Stomach smooth muscle (tissue), 2 donors: ENCODE results near the gene C1orf198.
A peak's percentile ranks its signal among the peaks of the same experiment; 100 is the strongest.

Source experiments
- H3K27ac ChIP-seq: one replicate; pipeline ENCODE4 v1.7.0; 2013; ENCODE audit warnings: mild to moderate bottlenecking, low read length, inconsistent platforms
- H3K27me3 ChIP-seq, 2 donors: one replicate each; pipeline ENCODE4 v1.7.0; 2013; ENCODE audit warnings: low read length in 2 of 2; ENCODE audit not compliant: insufficient read depth in 2 of 2, control insufficient read depth in 1 of 2
- H3K36me3 ChIP-seq, 2 donors: one replicate each; pipeline ENCODE4 v1.7.0; 2013; ENCODE audit warnings: low read length in 2 of 2; ENCODE audit not compliant: control insufficient read depth in 2 of 2, insufficient read depth in 2 of 2
- H3K4me1 ChIP-seq: one replicate; pipeline ENCODE4 v1.7.0; 2013; ENCODE audit warnings: low read length; ENCODE audit not compliant: control insufficient read depth, insufficient read depth
- H3K4me3 ChIP-seq, 2 donors: one replicate each; pipeline ENCODE4 v1.7.0; 2013; ENCODE audit warnings: low read length in 2 of 2
- H3K9ac ChIP-seq, 2 donors: one replicate each; pipeline ENCODE4 v1.7.0; 2013; ENCODE audit warnings: low read length in 2 of 2, mild to moderate bottlenecking in 1 of 2
- H3K9me3 ChIP-seq, 2 donors: one replicate each; pipeline ENCODE4 v1.7.0; 2013; ENCODE audit warnings: low read length in 2 of 2; ENCODE audit not compliant: control insufficient read depth in 2 of 2
- donor health status: healthy.
- donor health status: Pancreatic carcinoma.

The C1orf198 gene

DNA sequence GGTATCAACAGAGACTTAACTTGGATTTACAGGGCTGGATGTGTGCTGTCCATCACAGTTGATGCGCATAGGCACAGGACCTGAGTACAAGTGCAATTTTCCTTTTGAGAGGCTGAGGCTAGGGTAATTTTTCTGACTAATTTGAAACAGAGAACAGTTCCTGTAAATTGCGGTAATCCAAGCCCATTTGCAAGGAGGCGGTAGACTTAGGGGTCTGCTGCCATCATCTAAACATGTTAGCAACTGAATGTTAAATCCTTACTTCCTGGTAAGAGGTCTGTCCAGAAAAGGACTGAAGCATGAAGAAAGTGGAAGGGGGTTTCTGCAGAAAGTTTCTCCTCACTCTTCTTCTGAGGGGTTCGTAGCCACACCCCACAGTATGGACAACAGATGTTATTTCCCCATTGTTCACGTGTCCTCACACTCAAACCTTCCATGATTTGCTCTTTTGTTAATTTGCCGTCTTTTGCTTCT lies 23.7 kb upstream of the C1orf198 start:
- no peaks in the 10 kb centered on the region for H3K36me3 ChIP-seq

DNA sequence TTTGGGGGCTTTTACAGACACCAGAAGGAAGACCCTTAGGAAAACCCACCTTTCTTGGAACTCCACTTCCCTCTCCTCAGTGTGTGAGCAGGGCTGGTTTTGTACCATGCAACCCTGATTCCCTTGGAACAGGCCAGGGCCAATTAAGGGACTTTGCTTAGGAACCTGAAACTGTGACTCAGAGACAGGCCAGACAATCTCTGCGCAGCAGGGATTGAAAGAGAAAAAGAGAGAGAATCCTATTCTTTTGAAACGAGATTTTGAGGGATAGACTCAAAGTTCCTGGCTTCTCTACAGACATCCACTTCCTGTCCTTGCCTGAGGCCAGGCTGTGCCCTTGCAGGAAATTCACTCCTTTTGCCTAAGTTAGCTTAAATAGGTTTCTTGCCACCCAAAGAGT lies 23.1 kb upstream of the C1orf198 start:
- no peaks in the 10 kb centered on the region for H3K36me3 ChIP-seq
- no peaks in the 10 kb centered on the region for H3K4me1 ChIP-seq
- H3K9me3 ChIP-seq = no peaks in the 10 kb centered on the region
- no peak overlapping the region for H3K9ac ChIP-seq
- H3K27me3 ChIP-seq = no peaks in the 10 kb centered on the region
- H3K27ac ChIP-seq = no peak overlapping the region
- H3K4me3 ChIP-seq = no peak overlapping the region

More for the DNA sequence above, 23.7 kb upstream of the C1orf198 start:
- Histone ChIP-seq H3K9me3 (no peaks in the 10 kb centered on the region), H3K9ac (no peak overlapping the region), H3K4me1 (no peaks in the 10 kb centered on the region), H3K27ac (no peak overlapping the region), H3K4me3 (no peak overlapping the region), H3K27me3 (no peaks in the 10 kb centered on the region)

DNA sequence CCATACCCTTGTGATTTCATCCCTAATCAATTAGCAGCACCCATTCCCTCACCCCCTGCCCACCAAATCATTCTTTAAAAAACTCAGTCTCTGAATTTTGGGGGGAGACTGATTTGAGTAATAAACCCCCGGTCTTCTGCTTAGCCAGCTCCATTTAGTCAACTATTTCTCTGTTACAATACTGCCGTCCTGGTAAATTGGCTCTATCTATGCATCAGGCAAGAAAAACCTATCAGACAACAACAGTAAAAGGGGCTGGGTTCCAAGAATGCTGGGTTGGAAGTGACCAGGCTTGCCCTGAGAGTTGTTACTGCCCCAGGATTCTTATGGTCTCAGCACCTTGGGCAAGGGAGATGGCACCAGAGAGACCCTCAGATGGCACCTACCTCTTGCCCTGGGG lies 16.3 kb upstream of the C1orf198 start:
- no peaks in the 10 kb centered on the region for H3K27me3 ChIP-seq
- H3K36me3 ChIP-seq = no peaks in the 10 kb centered on the region
- H3K27ac ChIP-seq = no peak overlapping the region
- peaks cover 0 to 7% of the 10 kb centered on the region in 2 donors for H3K9me3 ChIP-seq
- no peak overlapping the region for H3K9ac ChIP-seq
- H3K4me1 ChIP-seq = peaks cover 4% of the 10 kb centered on the region
- H3K4me3 ChIP-seq = no peak overlapping the region

DNA sequence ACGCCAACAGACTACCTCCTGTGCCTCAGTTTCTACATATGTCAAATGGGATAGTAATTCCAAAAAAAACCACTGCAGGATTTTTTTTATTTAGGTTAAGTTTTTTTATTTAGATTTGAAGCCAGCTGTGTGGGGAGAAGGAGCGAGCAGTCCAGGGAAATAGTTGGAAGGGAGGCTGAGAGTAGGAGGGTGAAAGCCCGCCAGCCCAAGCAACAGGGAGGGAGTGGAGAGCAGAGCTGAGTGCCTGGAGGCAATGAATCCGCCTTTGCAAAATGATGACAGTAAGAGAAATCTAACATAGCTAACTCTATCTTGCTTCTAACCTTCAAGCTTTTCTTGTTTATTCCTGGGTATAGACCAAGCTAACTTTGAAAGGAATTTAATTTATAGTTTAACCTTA lies 15.6 kb upstream of the C1orf198 start:
- Histone ChIP-seq H3K36me3 (no peaks in the 10 kb centered on the region), H3K4me1 (peaks cover 4% of the 10 kb centered on the region), H3K4me3 (no peak overlapping the region), H3K27me3 (no peaks in the 10 kb centered on the region), H3K9ac (no peak overlapping the region), H3K27ac (no peak overlapping the region), H3K9me3 (peaks cover 0 to 7% of the 10 kb centered on the region in 2 donors)

DNA sequence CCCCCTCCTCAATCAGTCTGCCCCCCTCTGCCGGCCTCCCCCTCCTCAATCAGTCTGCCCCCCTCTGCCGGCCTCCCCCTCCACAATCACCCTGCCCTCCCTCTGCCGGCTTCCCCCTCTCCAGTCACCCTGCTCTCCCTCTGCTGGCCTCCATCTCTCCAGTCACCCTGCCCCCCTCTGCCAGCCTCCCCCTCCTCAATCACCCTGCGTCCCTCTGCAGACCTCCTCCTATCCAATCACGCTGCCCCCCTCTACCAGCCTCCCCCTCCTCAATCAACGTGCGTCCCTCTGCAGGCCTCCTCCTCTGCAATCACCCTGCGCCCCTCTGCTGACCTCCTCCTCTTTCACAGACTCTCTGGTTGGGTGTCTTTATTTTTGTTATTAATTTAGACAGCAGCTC lies 11.5 kb upstream of the C1orf198 start:
- Histone ChIP-seq H3K9me3 (peaks cover 0 to 4% of the 10 kb centered on the region in 2 donors), H3K9ac (no peak overlapping the region), H3K36me3 (no peaks in the 10 kb centered on the region), H3K27ac (no peak overlapping the region), H3K4me1 (peaks cover 10% of the 10 kb centered on the region), H3K27me3 (no peaks in the 10 kb centered on the region), H3K4me3 (no peak overlapping the region)

DNA sequence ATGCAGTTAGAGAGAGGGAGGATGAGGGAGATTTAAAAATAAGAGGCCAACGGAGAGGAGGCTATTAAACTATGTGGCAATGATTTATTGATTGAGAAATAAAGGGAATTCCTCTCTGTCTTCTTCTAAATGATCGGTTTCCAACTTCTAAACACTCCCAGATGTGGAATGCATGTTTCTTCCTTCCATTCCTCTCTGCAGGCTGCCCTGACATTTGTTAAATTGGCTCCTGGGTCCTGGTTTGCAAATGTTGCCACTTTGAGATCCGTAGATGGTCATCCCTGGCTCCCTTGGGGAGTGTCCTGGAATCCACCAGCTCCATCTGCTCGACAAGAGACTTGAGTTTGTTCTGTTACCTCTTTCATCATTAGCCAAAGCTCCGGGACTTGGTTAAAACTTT lies 10.3 kb upstream of the C1orf198 start:
- Histone ChIP-seq H3K9me3 (no peaks in the 10 kb centered on the region), H3K36me3 (no peaks in the 10 kb centered on the region), H3K9ac (no peak overlapping the region), H3K27me3 (no peaks in the 10 kb centered on the region), H3K4me1 (peaks cover 6% of the 10 kb centered on the region), H3K27ac (peak overlapping the region; percentile 7), H3K4me3 (peak overlapping the region in 1 of 2 donors; percentile 3)

DNA sequence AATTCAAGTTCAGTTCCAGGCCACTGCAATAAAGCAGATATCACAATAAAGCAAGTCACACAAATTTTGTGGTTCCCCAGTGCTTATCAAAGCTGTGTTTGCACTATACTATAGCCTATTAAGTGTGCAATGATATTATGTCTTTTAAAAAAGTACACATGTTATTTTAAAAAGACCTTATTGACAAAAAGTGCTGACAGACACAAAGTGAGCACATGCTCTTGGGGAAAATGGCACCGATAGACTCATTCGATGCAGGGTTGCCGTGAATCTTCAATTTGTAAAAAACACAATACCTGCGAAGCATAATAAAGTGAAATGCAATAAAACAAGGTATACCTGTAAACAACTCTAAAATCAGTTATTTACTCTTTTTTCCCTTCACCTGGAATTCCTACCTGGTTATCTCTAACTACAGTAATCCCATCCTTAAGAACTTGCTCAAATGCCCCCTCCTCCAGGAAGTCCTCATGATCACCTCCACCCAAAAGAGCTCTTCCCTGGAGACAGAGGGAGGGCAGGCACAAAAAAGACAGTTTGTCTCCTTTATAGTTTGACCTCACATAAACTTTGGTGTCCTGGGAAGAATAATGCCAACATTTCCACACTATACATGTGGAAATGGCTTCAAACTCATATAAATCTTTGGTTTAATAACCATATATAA lies 9.7 kb upstream of the C1orf198 start:
- H3K4me1 ChIP-seq = peaks cover 6% of the 10 kb centered on the region
- H3K9me3 ChIP-seq = no peaks in the 10 kb centered on the region
- no peak overlapping the region for H3K9ac ChIP-seq
- no peaks in the 10 kb centered on the region for H3K27me3 ChIP-seq
- no peak overlapping the region for H3K27ac ChIP-seq
- no peaks in the 10 kb centered on the region for H3K36me3 ChIP-seq
- H3K4me3 ChIP-seq = no peak overlapping the region

DNA sequence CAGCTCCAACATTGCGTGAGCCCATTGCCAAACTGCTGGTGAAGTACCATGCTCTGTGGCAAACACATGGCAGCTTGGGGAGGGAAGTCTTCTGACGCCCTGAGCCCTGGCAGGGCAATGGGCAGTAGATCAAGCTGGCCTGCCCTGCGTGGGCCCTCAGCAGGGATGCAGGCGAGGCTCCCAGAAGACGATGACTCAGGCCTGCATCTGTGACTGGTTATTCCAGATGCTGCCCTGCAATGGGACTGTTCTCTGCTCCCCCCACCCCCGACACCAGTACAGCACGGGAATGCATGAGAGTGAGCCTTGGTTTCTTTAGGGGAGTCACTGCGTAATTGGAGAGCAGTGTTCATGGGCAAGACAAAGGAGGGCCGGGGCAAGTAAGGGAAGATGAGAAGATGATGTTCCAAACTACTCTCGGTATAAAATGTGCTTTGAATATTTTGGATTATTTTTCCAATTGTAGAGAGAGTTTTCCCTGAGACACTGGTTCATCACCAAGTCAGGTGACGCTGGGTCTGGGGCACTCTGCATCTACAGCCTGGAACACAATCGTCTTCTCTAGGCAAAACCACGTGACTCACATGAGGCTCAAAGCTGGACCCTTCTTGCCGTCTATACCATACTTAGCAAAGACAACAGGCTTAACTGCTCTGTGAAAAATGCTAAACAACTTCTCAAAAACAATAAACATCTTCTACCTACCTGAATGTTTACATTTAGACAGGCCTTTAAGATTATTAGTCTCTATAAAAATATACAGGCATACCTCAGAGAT lies 9.0 kb upstream of the C1orf198 start:
- Histone ChIP-seq H3K27me3 (no peaks in the 10 kb centered on the region), H3K4me1 (peaks cover 6% of the 10 kb centered on the region), H3K27ac (no peak overlapping the region), H3K9me3 (no peaks in the 10 kb centered on the region), H3K9ac (no peak overlapping the region), H3K4me3 (no peak overlapping the region), H3K36me3 (no peaks in the 10 kb centered on the region)

DNA sequence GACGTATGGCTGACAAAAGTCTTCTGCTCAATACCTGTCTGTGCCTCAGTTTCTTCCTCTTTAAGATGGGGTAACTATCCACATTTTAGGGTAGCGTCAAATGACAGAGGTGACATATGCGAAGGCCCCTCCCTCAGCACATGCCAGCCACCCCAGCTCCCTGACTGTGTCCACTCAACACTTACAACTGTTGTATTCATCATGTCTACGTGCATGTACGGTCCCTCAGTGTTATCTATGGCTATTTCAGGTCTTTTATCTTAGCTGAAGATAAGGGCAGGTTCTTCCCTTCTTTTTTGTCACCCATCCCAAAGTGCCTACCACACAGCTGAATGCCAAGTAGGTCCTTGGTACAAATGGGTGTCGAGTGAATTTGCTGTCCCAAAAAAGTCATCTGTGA lies 8.3 kb upstream of the C1orf198 start:
- Histone ChIP-seq H3K27ac (no peak overlapping the region), H3K27me3 (no peaks in the 10 kb centered on the region)

DNA sequence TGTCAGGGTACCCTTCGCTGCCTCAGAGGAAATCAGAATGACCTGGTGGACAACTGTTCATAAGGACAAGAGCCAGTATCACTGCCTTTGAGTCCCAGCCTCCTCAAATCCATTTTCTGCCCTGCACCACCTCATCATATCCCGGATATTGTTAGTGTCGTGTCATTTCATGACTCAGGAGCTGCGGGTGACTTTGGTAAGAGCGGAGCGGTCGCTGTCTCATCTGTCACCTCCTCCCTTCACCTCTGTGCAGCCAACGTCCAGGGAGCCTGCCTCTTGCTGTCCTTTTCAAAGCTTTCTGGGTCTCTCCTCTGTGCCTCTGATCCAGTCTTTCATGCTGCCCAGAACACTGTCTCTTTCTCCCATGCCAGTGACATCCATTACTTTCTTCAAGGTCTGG lies 7.0 kb upstream of the C1orf198 start:
- no peak overlapping the region for H3K27ac ChIP-seq
- H3K9ac ChIP-seq = no peak overlapping the region
- H3K4me3 ChIP-seq = no peak overlapping the region
- H3K36me3 ChIP-seq = no peaks in the 10 kb centered on the region
- H3K27me3 ChIP-seq = no peaks in the 10 kb centered on the region
- no peaks in the 10 kb centered on the region for H3K9me3 ChIP-seq
- H3K4me1 ChIP-seq = peaks cover 6% of the 10 kb centered on the region

More for the DNA sequence above, 8.3 kb upstream of the C1orf198 start:
- H3K9me3 ChIP-seq = no peaks in the 10 kb centered on the region
- no peak overlapping the region for H3K4me3 ChIP-seq
- peaks cover 6% of the 10 kb centered on the region for H3K4me1 ChIP-seq
- no peaks in the 10 kb centered on the region for H3K36me3 ChIP-seq
- no peak overlapping the region for H3K9ac ChIP-seq

DNA sequence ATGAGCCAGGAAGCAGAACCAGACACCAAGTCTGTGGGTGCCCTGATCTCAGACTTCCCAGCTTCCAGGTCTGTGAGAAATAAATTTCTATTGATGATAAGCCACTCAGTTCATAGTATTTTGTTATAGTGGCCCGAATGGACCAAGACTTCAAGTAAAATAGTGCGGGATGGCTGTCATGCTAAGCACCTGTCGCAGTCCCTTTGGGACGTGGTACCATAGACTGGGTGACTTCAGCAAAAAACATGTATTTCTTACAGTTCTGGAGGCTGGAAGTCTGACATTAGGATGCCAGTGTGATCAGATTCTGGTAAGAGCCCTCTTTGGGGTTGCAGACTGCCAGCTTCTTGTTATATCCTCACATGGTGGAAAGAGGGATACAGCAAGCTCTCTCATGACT lies 2.6 kb upstream of the C1orf198 start:
- no peak overlapping the region for H3K27ac ChIP-seq
- no peaks in the 10 kb centered on the region for H3K27me3 ChIP-seq
- no peak overlapping the region for H3K4me3 ChIP-seq
- peaks cover 17% of the 10 kb centered on the region for H3K4me1 ChIP-seq
- H3K9me3 ChIP-seq = no peaks in the 10 kb centered on the region
- no peaks in the 10 kb centered on the region for H3K36me3 ChIP-seq
- no peak overlapping the region for H3K9ac ChIP-seq
